Stimulated activated CD4-positive, alpha-beta T cell treated with anti-CD3 and anti-CD28 coated beads, Interleukin-2, amount 100 ng/mL, for 4 hours (primary cell): Measurements from ENCODE around the gene EXOC4.
"Not testable (repeated sequence)": the region's sequence is repeated elsewhere in the genome, so short reads cannot be mapped to it uniquely, and the experiment has no call there.

ENCODE experiments used
- DNase-seq: peaks from one replicate; pipeline ENCODE4 v3.0.0-alpha.2; 2020; ENCODE audit warnings: low read depth

EXOC4 gene

GRCh38 chr7:133315332-133316040, 62.6 kb downstream of the EXOC4 start:
- DNase-seq: no peak

DNA sequence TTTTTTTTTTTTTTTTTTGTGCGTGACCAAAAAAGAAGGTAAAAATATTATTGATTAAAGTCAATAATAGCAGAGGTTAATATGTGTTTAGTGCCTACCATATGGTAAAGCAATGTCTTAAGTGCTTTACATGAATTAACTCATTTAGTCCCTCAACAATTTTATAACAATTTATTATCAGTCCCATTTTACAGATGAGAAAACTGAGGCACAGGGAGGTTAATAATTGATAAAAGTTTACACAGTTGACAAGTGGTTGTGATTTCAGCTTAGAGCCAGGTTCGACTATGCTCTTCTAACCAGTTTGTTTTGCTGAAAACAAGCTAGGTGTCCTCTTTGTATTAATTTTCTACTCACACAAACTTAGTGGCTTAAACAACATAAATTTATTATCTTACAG, 67.0 kb downstream of the EXOC4 start:
- DNase-seq: no peak

DNA sequence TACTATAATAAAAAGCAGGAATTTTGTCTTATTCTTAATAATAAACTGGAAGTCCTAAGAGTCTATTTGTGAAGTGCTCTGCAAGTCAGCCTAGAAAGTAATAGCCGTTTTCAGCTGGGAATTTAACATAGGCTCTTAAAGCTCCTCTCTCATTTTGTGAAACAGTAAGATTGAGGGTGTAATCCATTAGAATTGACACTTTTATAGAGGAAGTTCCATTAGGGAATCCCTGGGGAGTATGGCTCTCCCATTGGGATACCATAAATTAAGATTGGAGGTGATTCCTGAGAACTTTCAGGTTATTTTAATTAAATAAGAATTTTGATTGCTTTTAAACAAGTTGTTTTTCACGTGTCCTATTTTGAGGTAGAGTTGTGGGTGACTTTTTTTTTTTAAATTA, 68.0 kb downstream of the EXOC4 start:
- no peak for DNase-seq

DNA sequence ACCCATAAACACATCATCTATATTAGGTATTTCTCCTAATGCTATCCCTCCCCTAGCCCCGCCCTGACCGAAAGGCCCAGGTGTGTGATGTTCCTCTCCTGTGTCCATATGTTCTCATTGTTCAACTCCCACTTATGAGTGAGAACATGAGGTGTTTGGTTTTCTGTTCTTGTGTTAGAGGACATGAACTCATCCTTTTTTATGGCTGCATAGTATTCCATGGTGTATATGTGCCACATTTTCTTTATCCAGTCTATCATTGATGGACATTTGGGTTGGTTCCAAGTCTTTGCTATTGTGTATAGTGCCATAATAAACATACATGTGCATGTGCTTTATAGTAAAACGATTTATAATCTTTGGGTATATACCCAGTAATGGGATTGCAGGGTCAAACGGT, 68.5 kb downstream of the EXOC4 start:
- DNase-seq: not testable (repeated sequence)

DNA sequence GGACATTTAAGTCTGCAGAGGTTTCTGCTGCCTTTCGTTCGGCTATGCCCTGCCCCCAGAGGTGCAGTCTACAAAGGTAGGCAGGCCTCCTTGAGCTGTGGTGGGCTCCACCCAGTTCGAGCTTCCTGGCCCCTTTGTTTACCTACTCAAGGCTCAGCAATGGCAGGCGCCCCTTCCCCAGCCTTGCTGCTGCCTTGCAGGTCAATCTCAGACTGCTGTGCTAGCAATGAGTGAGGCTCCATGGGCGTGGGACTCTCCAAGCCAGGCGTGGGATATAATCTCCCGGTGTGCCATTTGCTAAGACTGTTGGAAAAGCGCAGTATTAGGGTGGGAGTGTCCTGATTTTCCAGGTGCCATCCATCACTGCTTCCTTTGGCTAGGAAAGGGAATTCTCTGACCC, 73.9 kb downstream of the EXOC4 start:
- not testable (repeated sequence) for DNase-seq

- not testable (repeated sequence) for DNase-seq
Observed at GRCh38 chr7:133328021-133328420, 75.1 kb downstream of the EXOC4 start.

GRCh38 chr7:133330085-133330484, 77.2 kb downstream of the EXOC4 start:
- DNase-seq: no peak

GRCh38 chr7:133331861-133332260, 79.0 kb downstream of the EXOC4 start:
- DNase-seq: no peak

GRCh38 chr7:133339772-133340171, 86.9 kb downstream of the EXOC4 start:
- DNase-seq: no peak

DNA sequence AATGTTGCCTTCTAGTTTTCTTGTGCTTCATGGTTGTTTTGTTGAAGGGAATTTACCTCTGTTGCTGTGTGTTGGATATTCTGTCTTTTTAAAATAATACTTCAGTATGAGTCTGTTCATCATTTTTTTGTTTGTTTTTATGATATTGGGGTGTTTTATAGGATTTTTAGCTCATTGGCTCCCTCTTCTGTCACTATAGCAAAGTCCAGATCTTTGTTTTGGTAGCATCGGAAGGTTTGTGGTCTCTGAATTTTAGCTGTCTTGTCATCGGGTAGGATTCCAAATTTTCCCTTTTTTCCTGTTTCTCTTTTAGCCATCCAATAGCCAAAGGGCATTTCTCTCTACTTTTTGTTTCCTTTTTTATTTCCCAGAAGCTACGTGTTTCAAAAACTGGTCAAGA, 91.4 kb downstream of the EXOC4 start:
- DNase-seq: no peak

GRCh38 chr7:133345690-133346421, 93.0 kb downstream of the EXOC4 start:
- DNase-seq: no peak

DNA sequence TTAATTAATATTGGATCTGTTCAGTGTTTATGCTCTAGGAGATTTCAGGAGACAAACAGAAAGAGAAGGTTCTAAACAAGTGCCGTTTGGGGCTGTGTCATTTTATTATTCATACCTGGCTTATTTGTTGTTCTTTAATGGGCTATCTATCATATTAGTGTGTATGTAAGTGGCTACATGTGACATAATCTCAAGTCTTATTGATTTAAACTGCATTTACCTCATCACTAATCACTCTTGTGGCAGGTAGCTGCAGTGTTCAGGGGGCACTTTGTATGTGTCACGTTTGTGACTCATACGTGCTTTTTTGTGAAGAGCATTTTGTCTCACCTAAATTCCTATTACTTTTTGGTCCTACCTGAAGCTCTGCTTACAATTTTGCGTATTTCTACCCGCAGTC, 95.4 kb downstream of the EXOC4 start:
- DNase-seq: no peak

DNA sequence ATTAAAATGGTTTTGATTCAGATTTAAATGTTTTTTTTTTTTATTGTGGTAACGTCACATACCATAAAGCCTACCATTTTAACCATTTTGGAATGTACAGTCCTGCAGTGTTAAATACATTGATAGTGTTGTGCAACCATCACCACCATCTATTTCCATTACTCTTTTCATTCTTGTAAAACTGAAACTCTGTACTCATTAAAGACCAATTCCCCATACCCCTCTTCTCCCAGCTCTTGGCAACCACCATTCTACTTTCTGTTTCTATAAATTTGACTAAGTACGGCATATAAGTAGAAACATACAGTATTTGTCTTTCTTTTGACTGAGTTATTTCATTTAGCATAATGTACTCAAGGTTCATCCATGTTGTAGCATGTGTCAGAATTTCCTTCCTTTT, 96.2 kb downstream of the EXOC4 start:
- no peak for DNase-seq

- no peak for DNase-seq
Observed at GRCh38 chr7:133352430-133352829, 99.6 kb downstream of the EXOC4 start.

GRCh38 chr7:133353775-133354174, 100.9 kb downstream of the EXOC4 start:
- DNase-seq: no peak

- DNase-seq: no peak
Observed at GRCh38 chr7:133354546-133355324, 101.9 kb downstream of the EXOC4 start.

DNA sequence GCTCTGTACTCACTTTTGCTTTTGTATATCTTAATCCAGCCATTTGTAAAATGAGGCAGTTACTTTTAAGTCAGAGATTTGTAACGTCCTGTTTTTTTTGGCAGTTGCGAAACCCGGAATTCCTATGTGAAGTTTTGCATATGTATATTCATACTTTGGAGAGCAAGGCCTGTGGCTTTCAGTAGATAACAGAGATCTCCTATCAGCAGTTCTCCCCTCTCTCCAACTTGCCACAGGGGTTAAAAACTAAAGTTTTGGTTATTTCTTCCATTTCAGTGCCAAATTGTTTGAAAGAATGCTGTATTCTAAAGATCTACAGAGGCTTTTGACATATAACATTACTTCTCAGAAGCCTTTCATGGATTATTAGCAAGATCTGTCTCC, 102.4 kb downstream of the EXOC4 start:
- no peak for DNase-seq

DNA sequence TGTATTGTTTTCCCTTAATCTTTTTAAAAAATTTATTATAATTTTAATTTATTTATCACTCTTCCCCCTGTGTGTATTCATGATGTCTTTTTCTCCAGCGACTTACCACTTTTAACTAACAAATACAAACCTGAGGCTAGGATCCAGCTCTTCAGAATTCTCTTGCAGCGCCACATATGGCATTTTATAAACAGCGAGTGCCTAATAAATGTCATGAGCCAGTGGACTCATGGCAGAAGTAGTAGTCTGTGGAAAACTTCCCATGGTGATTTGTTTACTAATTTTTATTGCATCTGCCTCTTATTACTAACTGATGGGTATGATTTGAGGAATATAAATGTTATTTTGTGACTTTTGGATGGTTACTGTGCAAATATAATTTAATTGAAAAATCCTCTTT, 102.9 kb downstream of the EXOC4 start:
- no peak for DNase-seq

- no peak for DNase-seq
Observed at GRCh38 chr7:133358708-133359107, 105.8 kb downstream of the EXOC4 start.

DNA sequence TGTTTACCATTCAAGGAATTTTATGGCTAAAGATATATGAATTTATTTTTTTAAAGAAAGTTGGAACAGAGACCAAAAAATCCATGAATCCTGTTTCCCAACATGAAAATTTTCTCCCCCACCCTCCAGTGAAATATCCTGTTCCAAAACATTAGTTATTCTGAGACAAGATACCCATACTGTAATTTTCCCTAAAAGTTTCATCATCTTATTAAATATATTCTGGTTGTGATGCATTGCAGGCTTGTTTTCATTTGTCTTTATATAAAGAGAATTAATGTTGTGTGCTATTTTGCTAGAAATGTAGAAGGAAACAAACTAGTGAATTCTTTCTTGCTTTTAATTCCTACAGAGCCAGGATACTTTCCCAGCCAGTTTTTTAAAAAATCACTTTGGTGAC, 106.6 kb downstream of the EXOC4 start:
- DNase-seq: no peak

- no peak for DNase-seq
Observed at GRCh38 chr7:133360201-133360600, 107.3 kb downstream of the EXOC4 start.

GRCh38 chr7:133361806-133362205, 108.9 kb downstream of the EXOC4 start:
- DNase-seq: no peak
